NCI-H510A treated with DMSO at 0.1 percent for 48 hours (cell line): ENCODE results near the gene CFI.

Experiments used
- DNase-seq: peaks from one replicate; lab custom pipeline; 2025; lab: John Stamatoyannopoulos, UW

The CFI gene

GRCh38 chr4:109801895-109802319 is at the start of gene CFI:
Gene CFI (minus strand): TSS chr4:109801999. CDS start chr4:109801971, 28 bp downstream.
- no peak for DNase-seq

GRCh38 chr4:109850601-109851000 is 48.8 kb upstream of the CFI start:
- DNase-seq, result no peak

- no peak for DNase-seq
These were observed 46.7 kb upstream of the CFI start for GRCh38 chr4:109848501-109848900.

GRCh38 chr4:109847896-109848442 is 46.2 kb upstream of the CFI start, which contains the start of gene LRIT3:
Gene LRIT3 (plus strand): TSS chr4:109848107. CDS start chr4:109848202, 95 bp downstream.
- no peak for DNase-seq

GRCh38 chr4:109846395-109847098 is 44.7 kb upstream of the CFI start:
- DNase-seq, result no peak

- no peak for DNase-seq
These were observed 35.2 kb upstream of the CFI start for GRCh38 chr4:109836985-109837384.

- no peak for DNase-seq
These were observed 32.0 kb upstream of the CFI start for GRCh38 chr4:109833756-109834155.

- no peak for DNase-seq
These were observed 25.9 kb upstream of the CFI start, which contains the start of gene RRH for GRCh38 chr4:109827672-109828071. Gene RRH (plus strand): TSS chr4:109827972. CDS start chr4:109828028, 56 bp downstream.

- DNase-seq, result no peak
These were observed 24.9 kb upstream of the CFI start for GRCh38 chr4:109826719-109827118.

- DNase-seq, result no peak
These were observed 19.4 kb upstream of the CFI start for GRCh38 chr4:109821185-109821584.

- no peak for DNase-seq
These were observed 18.8 kb upstream of the CFI start for GRCh38 chr4:109820563-109820962.

- no peak for DNase-seq
These were observed 16.5 kb upstream of the CFI start for GRCh38 chr4:109818268-109818667.

- DNase-seq, result no peak
These were observed 15.1 kb upstream of the CFI start for GRCh38 chr4:109816894-109817293.

GRCh38 chr4:109816082-109816442 is 14.3 kb upstream of the CFI start:
- no peak for DNase-seq

GRCh38 chr4:109815151-109816081 is 13.6 kb upstream of the CFI start, which contains the start of gene GAR1:
Gene GAR1 (plus strand): TSS chr4:109815762. CDS start chr4:109816165, 403 bp downstream.
- peak; percentile 76 for DNase-seq

- no peak for DNase-seq
These were observed 9.9 kb upstream of the CFI start for GRCh38 chr4:109811707-109812106.

- DNase-seq, result no peak
These were observed 9.0 kb upstream of the CFI start for GRCh38 chr4:109810552-109811387.

- no peak for DNase-seq
These were observed 7.9 kb upstream of the CFI start for GRCh38 chr4:109809655-109810054.

GRCh38 chr4:109803924-109804571 is 2.2 kb upstream of the CFI start:
- peak; percentile 35 for DNase-seq

GRCh38 chr4:109801099-109801789 is 555 bp downstream of the CFI start:
- no peak for DNase-seq
